ENCODE data around the gene FGFR1OP2.

FGFR1OP2 gene

DNA sequence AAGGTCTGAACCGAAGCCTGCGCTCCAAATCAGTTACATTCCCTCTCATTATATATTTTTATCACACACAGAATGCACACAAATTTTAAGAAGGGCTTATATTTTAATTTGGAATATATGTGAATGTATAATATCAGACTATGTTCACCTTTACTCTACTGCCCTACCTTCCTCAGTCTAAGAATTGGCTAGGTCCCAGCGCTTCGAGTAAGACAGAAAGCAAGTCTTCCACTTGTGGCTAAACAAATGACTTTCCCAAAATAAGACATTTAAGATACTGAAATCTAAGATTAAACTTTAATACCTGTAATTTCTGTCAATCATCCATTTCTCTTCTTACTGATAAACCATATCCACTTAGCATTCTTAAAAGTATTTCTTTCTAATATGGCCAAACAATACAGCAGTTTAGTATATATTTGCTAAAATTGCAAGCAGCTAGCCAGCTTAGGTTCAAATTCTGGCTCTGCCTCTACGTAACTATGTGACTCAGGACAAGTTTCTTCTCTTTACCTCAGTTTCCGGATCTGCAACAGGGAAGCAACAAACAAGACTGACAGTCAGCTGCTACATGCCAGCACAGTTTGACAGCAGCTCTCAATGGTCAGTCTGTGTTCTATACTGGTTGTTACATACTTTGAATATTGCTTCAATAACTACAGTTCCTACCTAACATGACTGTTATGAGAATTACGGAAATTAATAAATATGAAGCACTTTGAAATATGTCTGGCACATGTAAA lies 2.5 kb upstream of the FGFR1OP2 start:
- TF ChIP-seq CTCF (conservative IDR thresholded peaks at IDR 0.05; ENCODE audit: low read depth, low read length) = no peak
- no peak for DNase-seq (ENCODE audit: low read depth)
- H3K4me3 ChIP-seq (ENCODE audit: low read length) = peak overlapping the region; percentile 0

- peak overlapping the region; percentile 92 for H3K4me3 ChIP-seq (ENCODE audit: low read length)
- no peak for DNase-seq (ENCODE audit: low read depth)
- no peak for TF ChIP-seq CTCF (conservative IDR thresholded peaks at IDR 0.05; ENCODE audit: low read depth, low read length)
These were observed 1.5 kb upstream of the FGFR1OP2 start for GRCh38 chr12:26936559-26937442.

GRCh38 chr12:26937443-26937862 lies 817 bp upstream of the FGFR1OP2 start:
- no peak for TF ChIP-seq CTCF (conservative IDR thresholded peaks at IDR 0.05; ENCODE audit: low read depth, low read length)
- H3K4me3 ChIP-seq (ENCODE audit: low read length) = peak overlapping the region; percentile 92
- no peak for DNase-seq (ENCODE audit: low read depth)

GRCh38 chr12:26938701-26939062 lies 412 bp downstream of the FGFR1OP2 start:
- no peak for TF ChIP-seq CTCF (conservative IDR thresholded peaks at IDR 0.05; ENCODE audit: low read depth, low read length)
- DNase-seq (ENCODE audit: low read depth) = no peak
- peak overlapping the region; percentile 92 for H3K4me3 ChIP-seq (ENCODE audit: low read length)

GRCh38 chr12:26939192-26939832 lies 1.0 kb downstream of the FGFR1OP2 start:
- peak overlapping the region; percentile 92 for H3K4me3 ChIP-seq (ENCODE audit: low read length)
- no peak for DNase-seq (ENCODE audit: low read depth)
- TF ChIP-seq CTCF (conservative IDR thresholded peaks at IDR 0.05; ENCODE audit: low read depth, low read length) = no peak

DNA sequence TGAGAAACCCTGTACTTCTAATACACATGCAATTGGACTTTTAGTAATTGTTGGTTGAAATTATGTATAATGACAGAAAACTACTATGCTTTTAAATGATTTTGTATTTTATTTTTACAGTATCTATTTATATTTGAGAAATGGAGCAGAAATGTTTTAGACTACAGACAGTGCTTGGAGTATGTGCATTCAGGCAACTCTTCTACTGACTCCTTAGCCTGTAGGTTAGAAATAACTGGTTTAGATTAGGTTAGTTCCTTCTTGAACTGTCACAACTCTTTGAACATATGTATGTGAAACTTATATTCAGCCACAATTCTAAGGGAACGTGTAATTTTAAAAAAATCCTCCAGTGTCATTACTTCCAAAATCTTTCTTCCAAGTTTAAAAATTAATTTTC lies 1.7 kb downstream of the FGFR1OP2 start:
- TF ChIP-seq CTCF (conservative IDR thresholded peaks at IDR 0.05; ENCODE audit: low read depth, low read length) = no peak
- peak overlapping the region; percentile 92 for H3K4me3 ChIP-seq (ENCODE audit: low read length)
- no peak for DNase-seq (ENCODE audit: low read depth)
